IPS DF 6.9 (cell line): ENCODE data around the gene SGMS2.

ENCODE experiments used
- DNase-seq: peaks from one replicate; pipeline ENCODE4 v3.0.0-alpha.2; 2013; ENCODE audit warnings: low read depth, low spot score
- H3K27ac ChIP-seq: one replicate; pipeline ENCODE4 v1.5.1; 2013; ENCODE audit warnings: low read length, control low read depth
- H3K27me3 ChIP-seq: 2 replicates; pipeline ENCODE4 v1.6.1; 2013; ENCODE audit warnings: mild to moderate bottlenecking, low read length; ENCODE audit not compliant: control insufficient read depth, insufficient read depth
- H3K36me3 ChIP-seq: 2 replicates; pipeline ENCODE4 v1.6.1; 2013; ENCODE audit warnings: low read length; ENCODE audit not compliant: control insufficient read depth, insufficient read depth
- H3K4me1 ChIP-seq: 2 replicates; pipeline ENCODE4 v1.6.1; 2013; ENCODE audit warnings: low read length; ENCODE audit not compliant: control insufficient read depth, insufficient read depth
- H3K4me3 ChIP-seq: 2 replicates; pipeline ENCODE4 v1.5.1; 2013; ENCODE audit warnings: mild to moderate bottlenecking, low read length
- H3K9me3 ChIP-seq: 2 replicates; pipeline ENCODE4 v1.6.1; 2013; ENCODE audit warnings: low read length, inconsistent platforms; ENCODE audit not compliant: control insufficient read depth, insufficient read depth
- WGBS: extraction: QIAGEN DNeasy Blood & Tissue Kit; methylation state at CpG from one replicate; pipeline ENCODE4 v1.1.7; 2013; ENCODE audit warnings: mixed read lengths, missing lambda C conversion rate; ENCODE audit not compliant: insufficient read length, insufficient coverage; 5-methylcytosine and 5-hydroxymethylcytosine counted together

The SGMS2 gene

GRCh38 chr4:107866726-107867125, 42.0 kb downstream of the SGMS2 start:
- no CpG with 5 or more reads among the region's 1 CpG for WGBS
- Histone ChIP-seq H3K9me3 (no peaks in the 10 kb centered on the region), H3K27me3 (no peaks in the 10 kb centered on the region), H3K4me1 (no peaks in the 10 kb centered on the region; the same call in 1 of the 2 replicates), H3K27ac (no peak overlapping the region), H3K36me3 (no peaks in the 10 kb centered on the region), H3K4me3 (no peak overlapping the region)
- DNase-seq: no peak

- H3K27ac ChIP-seq: no peak overlapping the region
- DNase-seq: no peak
- H3K4me3 ChIP-seq: no peak overlapping the region
- H3K27me3 ChIP-seq: no peaks in the 10 kb centered on the region
- WGBS: 100% methylated on average over 1 of the region's 6 CpGs
- no peaks in the 10 kb centered on the region for H3K4me1 ChIP-seq
- H3K9me3 ChIP-seq: no peaks in the 10 kb centered on the region
- no peaks in the 10 kb centered on the region for H3K36me3 ChIP-seq
Measured at GRCh38 chr4:107870236-107870635, 45.5 kb downstream of the SGMS2 start.

- no CpG with 5 or more reads among the region's 8 CpGs for WGBS
- no peak for DNase-seq
- Histone ChIP-seq H3K4me3 (no peak overlapping the region), H3K27me3 (no peaks in the 10 kb centered on the region), H3K36me3 (no peaks in the 10 kb centered on the region), H3K27ac (no peak overlapping the region), H3K4me1 (no peaks in the 10 kb centered on the region), H3K9me3 (no peaks in the 10 kb centered on the region)
Measured at GRCh38 chr4:107870916-107871786, 46.4 kb downstream of the SGMS2 start.

- Histone ChIP-seq H3K4me3 (no peak overlapping the region), H3K27ac (no peak overlapping the region), H3K9me3 (no peaks in the 10 kb centered on the region), H3K4me1 (no peaks in the 10 kb centered on the region), H3K36me3 (no peaks in the 10 kb centered on the region), H3K27me3 (no peaks in the 10 kb centered on the region)
- no CpG with 5 or more reads among the region's 3 CpGs for WGBS
- no peak for DNase-seq
Measured at GRCh38 chr4:107874024-107874423, 49.3 kb downstream of the SGMS2 start.

- no peak overlapping the region for H3K27ac ChIP-seq
- H3K4me1 ChIP-seq: no peaks in the 10 kb centered on the region
- no peaks in the 10 kb centered on the region for H3K27me3 ChIP-seq
- no peaks in the 10 kb centered on the region for H3K9me3 ChIP-seq
- H3K36me3 ChIP-seq: no peaks in the 10 kb centered on the region
- no peak for DNase-seq
- no CpG with 5 or more reads among the region's 1 CpG for WGBS
- no peak overlapping the region for H3K4me3 ChIP-seq
Measured at GRCh38 chr4:107876099-107876498, 51.4 kb downstream of the SGMS2 start.

- Histone ChIP-seq H3K27me3 (no peaks in the 10 kb centered on the region), H3K4me1 (no peaks in the 10 kb centered on the region), H3K36me3 (no peaks in the 10 kb centered on the region), H3K9me3 (no peaks in the 10 kb centered on the region), H3K27ac (no peak overlapping the region), H3K4me3 (no peak overlapping the region)
- DNase-seq: no peak
- WGBS: no CpG with 5 or more reads among the region's 3 CpGs
Measured at GRCh38 chr4:107877361-107877760, 52.6 kb downstream of the SGMS2 start.

- H3K4me3 ChIP-seq: no peak overlapping the region
- no peaks in the 10 kb centered on the region for H3K4me1 ChIP-seq
- no peak overlapping the region for H3K27ac ChIP-seq
- H3K27me3 ChIP-seq: no peaks in the 10 kb centered on the region
- no peaks in the 10 kb centered on the region for H3K36me3 ChIP-seq
- H3K9me3 ChIP-seq: peaks cover 1% of the 10 kb centered on the region
- no peak for DNase-seq
Measured at GRCh38 chr4:107885865-107886264, 61.1 kb downstream of the SGMS2 start.

- no peaks in the 10 kb centered on the region for H3K4me1 ChIP-seq
- H3K36me3 ChIP-seq: no peaks in the 10 kb centered on the region
- peaks cover 1% of the 10 kb centered on the region for H3K9me3 ChIP-seq
- H3K27me3 ChIP-seq: no peaks in the 10 kb centered on the region
- H3K4me3 ChIP-seq: no peak overlapping the region
- WGBS: no CpG with 5 or more reads among the region's 2 CpGs
- DNase-seq: no peak
- no peak overlapping the region for H3K27ac ChIP-seq
Measured at GRCh38 chr4:107888237-107888636, 63.5 kb downstream of the SGMS2 start.

- DNase-seq: no peak
- Histone ChIP-seq H3K27me3 (no peaks in the 10 kb centered on the region), H3K36me3 (no peaks in the 10 kb centered on the region), H3K27ac (no peak overlapping the region), H3K4me3 (no peak overlapping the region), H3K9me3 (peaks cover 1% of the 10 kb centered on the region), H3K4me1 (no peaks in the 10 kb centered on the region)
- WGBS: 100% methylated on average over 2 of the region's 2 CpGs
Measured at GRCh38 chr4:107890779-107891178, 66.0 kb downstream of the SGMS2 start.

GRCh38 chr4:107891299-107891698, 66.6 kb downstream of the SGMS2 start:
- Histone ChIP-seq H3K4me3 (no peak overlapping the region), H3K27ac (no peak overlapping the region), H3K4me1 (no peaks in the 10 kb centered on the region), H3K36me3 (no peaks in the 10 kb centered on the region), H3K9me3 (peaks cover 1% of the 10 kb centered on the region), H3K27me3 (no peaks in the 10 kb centered on the region)
- no peak for DNase-seq
